AG04450 (cell line): Measurements from ENCODE around the gene CHN1. TPM values are rescaled to one million over a fixed set of nuclear protein-coding genes. Genes with fewer than 3 reads are reported as not detected.
A peak's percentile ranks its signal among the peaks of the same experiment; 100 is the strongest.

Source experiments
- CTCF ChIA-PET: fragments of 300-600, 350-600 bp; formaldehyde crosslinking; extraction: SDS; loops from one replicate; lab custom pipeline; 2022; ENCODE audit warnings: antibody characterized with exemption, inconsistent platforms; lab: Charles Lee
- POLR2A ChIA-PET: fragments of 350-600 bp; formaldehyde crosslinking; extraction: SDS; loops from one replicate; lab custom pipeline; 2021; ENCODE audit warnings: antibody characterized with exemption, inconsistent platforms; lab: Yijun Ruan, JAX
- DNase-seq: peaks from one replicate; pipeline ENCODE4 v3.0.0-alpha.2; 2011; ENCODE audit warnings: low read depth, low spot score
- H3K27ac ChIP-seq: one replicate; pipeline ENCODE4 v1.5.1; 2012; ENCODE audit warnings: low read depth, low read length, control low read depth
- H3K27me3 ChIP-seq: one replicate; pipeline ENCODE4 v1.6.0; 2012; ENCODE audit warnings: low read length; ENCODE audit not compliant: control insufficient read depth, insufficient read depth
- H3K4me3 ChIP-seq: 2 replicates; pipeline ENCODE4 v1.5.1; 2011; ENCODE audit warnings: mild to moderate bottlenecking, low read depth, low read length, control low read depth
- H3K9me3 ChIP-seq: 2 replicates; pipeline ENCODE4 v1.5.1; 2012; ENCODE audit warnings: low read length; ENCODE audit not compliant: control insufficient read depth, insufficient read depth
- polyA plus RNA-seq: library from polyadenylated mRNA; depleted of rRNA; stranded (reverse); fragments of >200 nt; gene quantifications from 2 replicates; pipeline ENCODE4 v1.2.3, GENCODE V29; 2011
- TF ChIP-seq, protein P1 (sequence below): IDR thresholded peaks from 2 replicates; pipeline ENCODE4 v1.5.1; 2011; ENCODE audit warnings: low read depth, low read length, control low read depth, inconsistent platforms

The CHN1 gene
- polyA plus RNA-seq, 1 experiment = 258 TPM

DNA sequence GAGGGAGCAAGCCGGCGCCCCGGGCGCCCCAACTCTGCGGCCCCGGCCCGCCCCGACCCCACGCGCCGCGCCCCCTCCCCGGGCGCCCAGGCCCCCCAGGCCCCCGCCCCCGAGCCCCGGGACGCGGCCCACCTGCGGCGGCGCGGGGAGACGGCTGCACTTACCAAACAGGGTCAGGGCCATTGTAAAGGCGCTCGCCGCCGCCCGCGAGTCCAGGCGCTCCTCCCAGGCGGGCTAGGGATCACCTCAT is 526 bp downstream of the CHN1 start:
- POLR2A ChIA-PET = no interaction called here
- CTCF ChIA-PET = interaction anchor here (1.0 to 2.6 kb wide), 6 partner anchors 12 to 305 kb away, joined by 3 to 11 read pairs (median 4); no protein-coding TSS in a partner anchor
- H3K27me3 ChIP-seq = peaks cover 14% of the 10 kb centered on the region

DNA sequence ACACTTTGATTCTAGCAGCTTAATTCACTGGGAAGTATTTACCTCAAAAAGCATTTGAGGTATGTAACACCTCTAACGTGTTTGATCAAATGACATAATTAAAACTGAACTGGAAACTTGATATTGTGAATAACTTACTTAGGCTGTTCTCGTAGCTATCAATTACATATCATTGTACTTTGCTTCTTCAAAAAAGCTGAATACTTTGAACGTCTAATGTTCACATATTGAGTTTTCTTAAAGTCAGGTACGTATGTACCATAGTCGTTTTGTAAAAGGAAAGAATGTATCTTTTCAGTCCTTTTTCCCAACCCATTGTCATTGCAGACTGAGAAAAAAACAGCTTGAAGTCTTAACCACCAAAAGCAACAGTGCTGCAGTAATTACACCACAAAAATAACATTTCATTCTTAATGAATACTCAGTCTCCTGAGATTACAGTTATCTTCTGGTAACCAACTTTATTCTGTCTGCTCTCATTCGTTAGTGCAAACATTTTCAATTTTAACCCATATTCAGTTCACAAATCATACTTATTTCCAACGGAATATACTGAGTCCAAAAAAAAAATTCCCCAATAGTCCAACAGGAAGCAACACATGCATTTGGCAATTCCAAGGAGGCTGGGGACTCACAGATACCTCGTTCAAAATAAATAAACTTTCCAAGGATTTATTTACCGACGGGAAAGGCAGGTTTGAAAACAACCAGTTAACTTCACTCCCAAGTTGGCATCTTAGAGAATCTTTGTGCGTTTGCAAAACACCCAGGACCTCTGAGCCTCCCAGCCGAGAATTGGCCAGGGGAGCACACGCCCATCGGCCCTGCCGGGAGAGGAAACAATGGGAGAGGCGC is 1.1 kb downstream of the CHN1 start:
- ChIA-PET CTCF (interaction anchor here (1.0 to 2.6 kb wide), 7 partner anchors 12 to 304 kb away, joined by 3 to 11 read pairs (median 3); no protein-coding TSS in a partner anchor), POLR2A (no interaction called here)
- TF ChIP-seq, protein P1, sequence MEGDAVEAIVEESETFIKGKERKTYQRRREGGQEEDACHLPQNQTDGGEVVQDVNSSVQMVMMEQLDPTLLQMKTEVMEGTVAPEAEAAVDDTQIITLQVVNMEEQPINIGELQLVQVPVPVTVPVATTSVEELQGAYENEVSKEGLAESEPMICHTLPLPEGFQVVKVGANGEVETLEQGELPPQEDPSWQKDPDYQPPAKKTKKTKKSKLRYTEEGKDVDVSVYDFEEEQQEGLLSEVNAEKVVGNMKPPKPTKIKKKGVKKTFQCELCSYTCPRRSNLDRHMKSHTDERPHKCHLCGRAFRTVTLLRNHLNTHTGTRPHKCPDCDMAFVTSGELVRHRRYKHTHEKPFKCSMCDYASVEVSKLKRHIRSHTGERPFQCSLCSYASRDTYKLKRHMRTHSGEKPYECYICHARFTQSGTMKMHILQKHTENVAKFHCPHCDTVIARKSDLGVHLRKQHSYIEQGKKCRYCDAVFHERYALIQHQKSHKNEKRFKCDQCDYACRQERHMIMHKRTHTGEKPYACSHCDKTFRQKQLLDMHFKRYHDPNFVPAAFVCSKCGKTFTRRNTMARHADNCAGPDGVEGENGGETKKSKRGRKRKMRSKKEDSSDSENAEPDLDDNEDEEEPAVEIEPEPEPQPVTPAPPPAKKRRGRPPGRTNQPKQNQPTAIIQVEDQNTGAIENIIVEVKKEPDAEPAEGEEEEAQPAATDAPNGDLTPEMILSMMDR = no peak
- Histone ChIP-seq H3K9me3 (no peaks in the 10 kb centered on the region), H3K27ac (no peak overlapping the region), H3K4me3 (peak overlapping the region; percentile 66), H3K27me3 (peaks cover 14% of the 10 kb centered on the region)
- no peak for DNase-seq

More for the DNA sequence above, 526 bp downstream of the CHN1 start:
- TF ChIP-seq, protein P1 = no peak
- Histone ChIP-seq H3K4me3 (peak overlapping the region; percentile 66), H3K27ac (no peak overlapping the region), H3K9me3 (no peaks in the 10 kb centered on the region)
- DNase-seq = no peak

DNA sequence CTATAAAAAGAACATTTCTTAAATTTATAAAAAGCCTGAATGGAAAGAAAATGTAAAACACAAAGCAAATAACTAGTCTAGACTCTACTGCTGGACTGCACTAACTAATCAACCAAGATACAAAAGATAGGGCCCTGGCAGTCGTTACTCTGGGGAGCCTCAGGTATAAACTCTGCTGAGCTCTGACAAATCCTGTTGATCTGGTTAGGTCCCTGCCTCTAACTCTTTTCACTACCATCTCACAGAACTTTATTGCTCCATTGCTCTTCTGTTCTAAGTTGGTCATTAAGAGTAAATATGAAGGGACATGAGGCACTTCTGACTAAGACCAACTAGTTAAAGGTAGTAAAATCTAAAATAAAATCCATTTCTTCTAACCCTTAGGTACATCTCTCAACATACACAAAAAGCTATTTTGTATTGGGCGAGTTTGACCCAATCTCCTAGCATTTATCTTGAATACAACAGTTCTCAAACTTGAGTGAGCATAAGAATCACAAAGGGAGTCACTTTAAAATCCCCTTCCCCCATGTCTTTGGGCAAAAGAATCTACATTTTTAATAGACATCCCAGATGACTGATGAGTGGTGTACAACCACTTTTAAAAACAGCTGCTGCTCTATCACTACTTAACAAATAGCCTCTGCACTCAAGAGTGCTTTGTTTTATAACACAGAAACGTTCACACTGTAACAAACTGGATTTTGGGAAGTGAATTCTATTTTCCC is 2.5 kb downstream of the CHN1 start:
- ChIA-PET POLR2A (no interaction called here), CTCF (interaction anchor here (0.6 to 1.2 kb wide), 4 partner anchors 109 to 305 kb away, joined by 3 to 4 read pairs (median 4); no protein-coding TSS in a partner anchor)
- H3K4me3 ChIP-seq = no peak overlapping the region
- no peak for DNase-seq
- H3K9me3 ChIP-seq = no peaks in the 10 kb centered on the region
- peaks cover 10% of the 10 kb centered on the region for H3K27me3 ChIP-seq
- TF ChIP-seq, protein P1 = no peak
- no peak overlapping the region for H3K27ac ChIP-seq

DNA sequence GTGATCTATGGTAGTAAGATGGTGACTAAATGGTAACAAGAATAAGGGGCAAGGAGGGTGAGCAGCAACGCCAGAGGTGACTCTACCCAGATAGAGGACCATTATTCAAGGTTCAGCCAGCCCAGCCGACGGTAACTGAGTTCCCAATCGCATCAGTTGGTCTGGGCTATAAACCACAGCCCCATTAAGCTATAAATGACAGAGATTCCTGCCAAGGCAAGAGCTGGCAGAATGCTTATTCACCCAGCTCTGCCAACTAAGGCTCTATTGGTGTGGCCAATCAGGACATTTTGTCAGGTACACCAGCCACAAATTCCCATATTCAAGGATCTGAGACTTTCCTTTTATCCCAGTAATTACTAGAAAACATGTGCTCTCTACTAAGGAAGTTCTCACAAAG is 3.6 kb downstream of the CHN1 start:
- peaks cover 4% of the 10 kb centered on the region for H3K27me3 ChIP-seq
- no peak overlapping the region for H3K27ac ChIP-seq
- no peak overlapping the region for H3K4me3 ChIP-seq
- CTCF ChIA-PET = interaction anchor here (1.0 to 2.4 kb wide), 3 partner anchors 113 to 252 kb away, joined by 3 to 12 read pairs (median 4); no protein-coding TSS in a partner anchor
- TF ChIP-seq, protein P1 = no peak
- POLR2A ChIA-PET = no interaction called here
- H3K9me3 ChIP-seq = no peaks in the 10 kb centered on the region
- no peak for DNase-seq
